Transverse colon (tissue), 4 donors: ENCODE results near the gene ZNF765. TPM values are rescaled to one million over a fixed set of nuclear protein-coding genes. Genes with fewer than 3 reads are reported as not detected.

Experiments used
- DNase-seq: peaks from one replicate; pipeline ENCODE4 v3.0.0-alpha.2; 2019
- H3K27ac ChIP-seq, 4 donors: fragments of 200-600 bp; sonication (generic); 2 replicates each; pipeline ENCODE4 v1.5.1; 2016 to 2018; ENCODE audit warnings: inconsistent platforms in 4 of 4
- H3K27me3 ChIP-seq: fragments of 200-600 bp; sonication (generic); 2 replicates; pipeline ENCODE4 v1.5.1; 2017; ENCODE audit warnings: inconsistent platforms
- H3K36me3 ChIP-seq, 4 donors: fragments of 200-600 bp; sonication (generic); 2 replicates each; pipeline ENCODE4 v1.5.1; 2017 to 2019; ENCODE audit warnings: inconsistent platforms in 4 of 4
- H3K4me1 ChIP-seq, 4 donors: fragments of 200-600 bp; sonication (generic); 2 replicates each; pipeline ENCODE4 v1.5.1; 2017 to 2020; ENCODE audit warnings: inconsistent platforms in 4 of 4
- H3K4me3 ChIP-seq, 4 donors: fragments of 200-600 bp; sonication (generic); 1 replicate in 1 of 4; 2 replicates in 3 of 4; pipeline versions ENCODE4 v1.5.1 to v1.6.1; 2017 to 2019; ENCODE audit warnings: inconsistent platforms in 4 of 4
- H3K9me3 ChIP-seq, 2 donors: fragments of 200-600 bp; sonication (generic); 2 replicates each; pipeline ENCODE4 v1.5.1; 2017 to 2019; ENCODE audit warnings: inconsistent platforms in 2 of 2
- EP300 ChIP-seq: sonication (generic); formaldehyde crosslinking; IDR thresholded peaks from one replicate; pipeline ENCODE4 v1.6.1; 2017; ENCODE audit warnings: antibody characterized with exemption, low read depth
- POLR2A ChIP-seq: fragments of 450-650 bp; IDR thresholded peaks from one replicate; pipeline ENCODE4 v1.6.1; 2016; ENCODE audit warnings: antibody characterized with exemption, mild to moderate bottlenecking, moderate library complexity
- POLR2AphosphoS5 ChIP-seq, 3 donors: sonication (generic); formaldehyde crosslinking; IDR thresholded peaks; one replicate each; pipeline ENCODE4 v1.6.1; 2016; ENCODE audit warnings: antibody characterized with exemption in 3 of 3
- WGBS, 2 donors: methylation state at CpG; one replicate each; pipeline ENCODE4 v1.1.5; 2018; ENCODE audit warnings: low coverage in 1 of 2; 5-methylcytosine and 5-hydroxymethylcytosine counted together
- in situ Hi-C, 4 donors: fragments of 200-750 bp; cut with MboI; loops; one replicate each; pipeline versions ENCODE4 v1.15.0 to v1.15.1; 2017; ENCODE audit warnings: low sequenced_read_pairs in 3 of 4, low pct_ligation_motif_present in 1 of 4, low pct_unique_long_range_greater_than_20kb in 1 of 4
- intact Hi-C: fragments of 100-400 bp; cut with DNase I; formaldehyde crosslinking; loops from one replicate; pipeline ENCODE4 v1.15.1; 2023; ENCODE audit warnings: low total_unique reads
- total RNA-seq, 4 donors: library from RNA; depleted of rRNA; stranded (reverse); fragments of >200 nt; gene quantifications; one replicate each; pipeline ENCODE4 v1.1.0, GENCODE V29; 2016
- TF ChIP-seq, protein P1 (sequence below), 5 experiments: fragments of 200-600 bp in 3 of 5; fragments of 450-650 bp in 2 of 5; sonication (generic) in 3 of 5; IDR thresholded peaks; 1 replicate in 2 of 5; 2 replicates in 3 of 5; pipeline ENCODE4 v1.5.1; 2016 to 2017; ENCODE audit warnings: antibody characterized with exemption in 5 of 5, inconsistent platforms in 3 of 5, mild to moderate bottlenecking in 2 of 5, moderate library complexity in 1 of 5

Gene ZNF765
- total RNA-seq, 4 donors from 2014 or later: 6.0 to 14.3 (median 11.2) TPM

DNA sequence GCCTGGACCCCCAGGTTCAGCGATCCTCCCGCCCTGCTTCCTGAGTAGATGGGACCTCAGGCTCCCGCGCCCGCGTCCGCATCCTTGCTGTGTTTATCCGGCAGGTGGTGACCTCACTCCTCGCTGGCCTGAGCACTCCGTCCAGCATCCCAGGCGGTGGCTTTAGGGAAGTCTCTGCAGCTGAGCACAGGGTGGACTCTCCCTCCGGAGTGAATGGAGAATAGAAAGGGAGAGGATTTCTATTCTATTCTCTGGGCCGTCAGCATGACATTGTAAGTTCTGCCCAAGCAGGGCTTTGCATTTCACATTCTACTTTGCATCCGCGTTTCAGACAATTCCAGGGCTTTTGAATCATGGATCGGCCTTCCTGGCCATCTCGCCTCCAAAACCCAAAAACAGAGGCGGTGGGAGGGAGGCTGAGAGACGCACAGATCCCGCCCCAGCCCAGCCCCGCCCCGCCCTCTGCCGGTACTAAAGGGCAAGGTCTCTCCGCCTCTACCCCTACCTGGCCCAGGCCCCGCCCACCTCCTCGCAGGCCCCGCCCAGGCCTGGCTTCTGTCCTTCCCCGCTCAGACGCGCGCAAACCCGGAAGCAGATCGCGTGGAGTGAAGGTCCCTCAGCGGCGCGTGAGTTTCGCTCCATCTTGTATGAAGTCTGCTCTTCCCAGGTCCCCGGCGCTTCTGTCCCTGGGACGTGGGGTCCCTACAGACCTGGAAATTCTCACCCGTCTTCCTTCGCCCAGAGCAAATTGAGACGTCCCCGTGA, 29.6 kb upstream of the ZNF765 start, which contains the start of gene ZNF525:
Gene ZNF525, plus strand, starts transcription at position 572 of the 765 bp plus-strand sequence. CDS start 6,577 bp downstream, outside the sequence.
- Histone ChIP-seq H3K36me3 (no peaks in the 10 kb centered on the region), H3K4me1 (peaks cover 0 to 7% (median 1%) of the 10 kb centered on the region in 4 donors), H3K4me3 (peak within 1 kb of the TSS; percentile 42 to 99 (median 68)), H3K9me3 (no peaks in the 10 kb centered on the region), H3K27me3 (no peaks in the 10 kb centered on the region), H3K27ac (peak within 1 kb of the TSS; percentile 71 to 88 (median 84))
- intact Hi-C loops: loop anchor here (5.0 kb wide), 1 partner anchor 843 kb away; no protein-coding TSS in a partner anchor
- peak; percentile 95 for DNase-seq
- TF ChIP-seq POLR2AphosphoS5 (IDR thresholded peaks at IDR 0.05): peak; percentile 66 to 80 (median 77)
- TF ChIP-seq, protein P1, sequence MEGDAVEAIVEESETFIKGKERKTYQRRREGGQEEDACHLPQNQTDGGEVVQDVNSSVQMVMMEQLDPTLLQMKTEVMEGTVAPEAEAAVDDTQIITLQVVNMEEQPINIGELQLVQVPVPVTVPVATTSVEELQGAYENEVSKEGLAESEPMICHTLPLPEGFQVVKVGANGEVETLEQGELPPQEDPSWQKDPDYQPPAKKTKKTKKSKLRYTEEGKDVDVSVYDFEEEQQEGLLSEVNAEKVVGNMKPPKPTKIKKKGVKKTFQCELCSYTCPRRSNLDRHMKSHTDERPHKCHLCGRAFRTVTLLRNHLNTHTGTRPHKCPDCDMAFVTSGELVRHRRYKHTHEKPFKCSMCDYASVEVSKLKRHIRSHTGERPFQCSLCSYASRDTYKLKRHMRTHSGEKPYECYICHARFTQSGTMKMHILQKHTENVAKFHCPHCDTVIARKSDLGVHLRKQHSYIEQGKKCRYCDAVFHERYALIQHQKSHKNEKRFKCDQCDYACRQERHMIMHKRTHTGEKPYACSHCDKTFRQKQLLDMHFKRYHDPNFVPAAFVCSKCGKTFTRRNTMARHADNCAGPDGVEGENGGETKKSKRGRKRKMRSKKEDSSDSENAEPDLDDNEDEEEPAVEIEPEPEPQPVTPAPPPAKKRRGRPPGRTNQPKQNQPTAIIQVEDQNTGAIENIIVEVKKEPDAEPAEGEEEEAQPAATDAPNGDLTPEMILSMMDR (IDR thresholded peaks at IDR 0.05): peak in 4 of 5 experiments; percentile 19 to 30 (median 26)
- TF ChIP-seq POLR2A: peak; percentile 66
- TF ChIP-seq EP300: no peak
- in situ Hi-C loops: no loop called here
- WGBS, 2 donors: 0 to 6% methylated on average over 8 to 40 of the region's 45 CpGs

DNA sequence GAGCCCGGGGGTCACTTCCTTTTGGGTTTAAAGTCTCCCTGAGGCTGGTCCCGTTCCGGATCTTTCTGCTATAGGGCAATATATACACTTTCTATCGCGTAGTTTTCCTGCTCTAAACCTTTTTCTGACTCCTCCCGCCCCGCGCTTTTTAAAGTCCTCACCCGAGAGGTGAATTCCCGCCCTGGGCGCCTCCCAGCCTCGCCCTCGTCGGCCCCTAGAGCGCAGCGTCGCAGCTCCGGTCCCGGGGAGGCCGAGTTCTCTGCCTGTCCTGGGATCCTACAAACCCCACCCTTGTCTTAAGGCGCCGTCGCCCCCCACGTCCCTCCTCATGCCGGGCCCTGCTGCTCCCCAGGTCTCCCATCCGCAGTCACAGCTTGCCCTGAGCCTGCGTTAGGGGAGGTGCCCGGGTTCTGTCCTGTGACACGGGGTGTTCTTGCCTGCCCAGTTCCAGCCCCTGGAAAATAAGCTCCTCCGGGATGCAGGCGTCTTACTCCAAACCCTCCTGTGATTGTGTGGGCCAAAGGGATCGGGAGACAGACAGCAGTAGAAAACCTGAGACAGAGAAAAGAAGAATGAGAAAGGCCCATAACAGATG, 29.0 kb upstream of the ZNF765 start:
- WGBS, 2 donors: 1% methylated on average over 26 of the region's 32 CpGs; no CpG with 5 or more reads in 1 of the 2 donors
- in situ Hi-C loops: no loop called here
- peak overlapping the region; percentile 71 to 88 (median 84) for H3K27ac ChIP-seq

DNA sequence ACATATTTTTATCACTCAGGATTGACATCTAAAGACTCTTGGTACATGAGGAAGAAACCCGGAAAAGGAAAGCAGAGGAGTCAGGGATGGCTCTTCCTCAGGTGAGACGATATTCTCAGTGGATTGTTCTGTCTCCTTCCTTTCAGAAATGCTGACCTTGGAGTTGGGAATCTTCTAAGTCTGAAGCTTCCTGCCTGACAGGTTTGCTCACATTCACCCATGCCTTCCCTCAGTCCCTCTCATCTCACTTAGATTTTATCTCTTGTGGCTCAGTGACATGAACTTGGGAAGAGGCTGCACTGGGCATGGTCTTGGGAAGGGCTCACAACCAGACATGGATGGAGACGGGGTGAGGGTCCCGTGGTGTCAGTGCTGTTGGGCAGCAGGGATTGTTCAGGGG, 22.8 kb upstream of the ZNF765 start:
- H3K36me3 ChIP-seq: peaks cover 0 to 34% (median 10%) of the 10 kb centered on the region in 4 donors
- TF ChIP-seq, protein P1 (IDR thresholded peaks at IDR 0.05): no peak
- no peak for TF ChIP-seq POLR2A
- no peak for DNase-seq
- no peak overlapping the region for H3K4me3 ChIP-seq
- H3K4me1 ChIP-seq: no peaks in the 10 kb centered on the region
- in situ Hi-C loops (no loop called here), intact Hi-C loops (loop anchor here (5.0 kb wide), 1 partner anchor 1690 kb away; no protein-coding TSS in a partner anchor)
- WGBS, 2 donors: 88 to 95% methylated on average over 3 to 4 of the region's 4 CpGs
- no peaks in the 10 kb centered on the region for H3K27me3 ChIP-seq
- peaks cover 6 to 8% of the 10 kb centered on the region in 2 donors for H3K9me3 ChIP-seq
- H3K27ac ChIP-seq: no peak overlapping the region

More for the DNA sequence above, 29.0 kb upstream of the ZNF765 start:
- Histone ChIP-seq H3K4me1 (peaks cover 0 to 7% (median 1%) of the 10 kb centered on the region in 4 donors), H3K36me3 (no peaks in the 10 kb centered on the region), H3K4me3 (peak overlapping the region; percentile 42 to 99 (median 68)), H3K27me3 (no peaks in the 10 kb centered on the region), H3K9me3 (no peaks in the 10 kb centered on the region)
- intact Hi-C loops: loop anchor here (5.0 kb wide), 1 partner anchor 844 kb away; no protein-coding TSS in a partner anchor
- TF ChIP-seq, protein P1 (IDR thresholded peaks at IDR 0.05): no peak
- no peak for TF ChIP-seq POLR2AphosphoS5 (IDR thresholded peaks at IDR 0.05)
- TF ChIP-seq POLR2A: no peak
- TF ChIP-seq EP300: no peak
- DNase-seq: peak; percentile 51

DNA sequence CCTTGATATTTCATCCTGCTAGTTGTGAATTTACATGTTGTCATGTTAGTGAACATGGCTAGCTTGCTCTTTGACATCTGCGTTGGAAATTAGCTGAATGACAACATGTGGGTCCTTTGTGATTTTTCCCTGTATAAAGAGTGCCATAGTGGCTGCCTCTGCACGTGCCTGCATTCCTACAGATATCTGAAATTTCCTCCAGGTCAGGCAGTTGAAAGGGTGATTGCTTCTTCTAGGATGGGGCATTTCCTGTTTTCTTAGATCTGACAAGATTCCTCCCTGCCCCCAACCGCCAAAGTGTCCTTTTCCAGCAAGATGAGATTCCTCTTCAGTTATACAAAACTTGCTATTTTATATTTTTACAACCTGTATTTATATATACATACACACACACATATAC, 20.7 kb upstream of the ZNF765 start:
- Histone ChIP-seq H3K9me3 (peaks cover 7 to 25% of the 10 kb centered on the region in 2 donors), H3K4me3 (no peak overlapping the region), H3K36me3 (peaks cover 0 to 54% (median 20%) of the 10 kb centered on the region in 4 donors), H3K27ac (no peak overlapping the region), H3K4me1 (no peaks in the 10 kb centered on the region), H3K27me3 (no peaks in the 10 kb centered on the region)
- 77 to 88% methylated on average over 1 to 3 of the region's 3 CpGs for WGBS, 2 donors
- TF ChIP-seq EP300 (no peak), POLR2AphosphoS5 (IDR thresholded peaks at IDR 0.05) (no peak), POLR2A (no peak)
- TF ChIP-seq, protein P1 (IDR thresholded peaks at IDR 0.05): no peak
- in situ Hi-C loops: no loop called here
- DNase-seq: no peak
- intact Hi-C loops: loop anchor here (5.0 kb wide), 1 partner anchor 1692 kb away; no protein-coding TSS in a partner anchor
